HG03565 (cell line): ENCODE data around the gene GFM2.
"Not testable (repeated sequence)": the region's sequence is repeated elsewhere in the genome, so short reads cannot be mapped to it uniquely, and the experiment has no call there.

Experiments used
- ATAC-seq: cut with Tn5 transposase; IDR thresholded peaks from one replicate; pipeline ENCODE4 v1.9.1; 2021; ENCODE audit warnings: mild to moderate bottlenecking, moderate library complexity; ENCODE audit not compliant: unreplicated experiment

Gene GFM2

DNA sequence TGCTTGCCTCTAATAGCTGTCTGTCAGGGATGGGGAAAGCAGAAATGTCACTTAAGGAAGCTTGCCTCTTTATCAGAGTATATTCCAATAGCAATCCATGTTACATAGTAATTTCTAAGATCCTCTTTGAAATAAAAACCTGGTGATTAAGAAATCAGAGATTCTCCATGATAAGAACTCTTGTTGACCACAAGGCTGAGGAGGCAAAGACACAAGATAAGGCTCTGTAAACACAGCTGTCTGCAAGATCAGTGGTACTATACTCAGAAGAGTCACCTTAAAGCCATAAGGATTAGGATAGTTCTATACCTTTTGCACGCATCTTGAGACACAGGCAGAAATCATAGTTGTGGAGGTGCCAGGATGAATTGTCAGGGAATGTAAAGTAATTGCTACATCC lies 41.6 kb downstream of the GFM2 start:
- no peak for ATAC-seq

GRCh38 chr5:74722271-74722670 lies 44.6 kb downstream of the GFM2 start:
- ATAC-seq, result no peak

DNA sequence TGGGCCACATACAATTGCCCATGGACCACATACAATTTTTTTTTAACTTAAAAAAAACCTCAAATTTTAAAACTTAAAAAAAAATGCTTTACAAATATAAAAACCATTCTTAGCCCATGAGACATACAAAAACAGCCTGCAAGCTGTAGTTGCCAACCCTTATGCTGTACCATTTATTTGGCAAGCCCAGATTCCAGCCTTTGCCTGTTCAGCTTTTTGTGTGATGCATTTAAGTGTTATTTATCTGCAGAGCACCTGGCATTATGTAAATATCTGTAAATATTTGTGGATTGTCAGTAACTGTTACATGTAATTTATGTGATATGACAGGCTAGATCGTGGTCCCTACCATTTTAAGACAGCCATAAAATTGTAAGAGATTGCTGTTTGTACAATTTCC lies 49.3 kb downstream of the GFM2 start:
- no peak for ATAC-seq

DNA sequence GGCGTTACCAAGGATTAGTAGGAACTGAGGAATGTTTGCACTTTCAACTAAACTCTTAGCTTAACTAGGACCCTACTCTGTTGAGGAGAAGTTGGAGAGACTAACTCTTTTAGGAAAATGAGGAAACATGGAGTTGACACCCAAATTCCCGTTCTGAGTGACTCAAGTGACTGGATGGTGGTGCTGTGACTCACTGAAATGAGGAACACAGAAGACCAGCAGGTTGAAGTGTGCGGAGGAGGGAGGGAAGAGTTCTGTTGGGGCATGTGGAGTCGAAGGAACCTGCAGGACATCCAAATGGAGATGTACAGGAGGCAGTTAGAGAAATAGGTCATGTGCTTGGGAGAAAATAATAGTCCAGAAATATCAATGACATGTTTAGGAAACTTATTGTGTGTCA lies 73.7 kb downstream of the GFM2 start:
- no peak for ATAC-seq

DNA sequence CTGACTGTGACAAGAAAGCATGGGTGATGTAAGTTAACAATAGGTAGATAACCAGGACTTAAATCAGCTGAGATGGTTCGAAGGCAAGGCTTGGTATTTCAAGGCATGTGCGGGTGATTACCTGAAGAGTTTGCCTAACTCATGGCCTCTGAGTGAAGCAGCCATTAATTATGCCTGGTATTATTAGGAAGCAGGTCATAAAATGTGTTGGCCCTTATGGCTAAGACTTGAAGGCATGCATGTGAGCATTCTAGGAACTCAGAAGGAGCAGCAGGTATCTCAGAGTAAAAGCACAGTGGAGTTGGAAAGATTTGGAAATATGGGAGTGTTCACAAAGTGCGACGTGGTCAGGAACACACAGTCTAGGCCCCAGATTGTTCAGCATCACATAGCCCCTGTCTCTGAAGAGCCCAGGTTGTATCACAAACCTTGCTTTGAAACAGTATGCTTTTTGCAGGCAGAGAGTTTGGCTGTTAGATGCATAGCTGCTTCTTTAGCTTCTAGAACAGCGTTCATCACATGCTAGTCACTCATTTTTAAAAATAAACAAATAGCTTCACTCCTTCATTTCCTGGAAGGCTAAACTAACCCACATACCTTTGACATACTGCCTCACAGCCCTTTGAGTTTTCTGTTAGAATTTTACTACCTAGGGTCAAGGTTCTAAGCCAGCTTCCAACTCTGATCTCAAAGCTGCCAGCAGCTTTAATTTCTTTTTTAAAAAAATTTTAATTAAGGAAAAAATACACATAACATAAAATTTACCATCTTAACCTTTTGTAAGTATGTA lies 79.8 kb downstream of the GFM2 start:
- ATAC-seq, result no peak

- peak; percentile 50 for ATAC-seq
Measured at GRCh38 chr5:74685979-74686631, 80.8 kb downstream of the GFM2 start.

DNA sequence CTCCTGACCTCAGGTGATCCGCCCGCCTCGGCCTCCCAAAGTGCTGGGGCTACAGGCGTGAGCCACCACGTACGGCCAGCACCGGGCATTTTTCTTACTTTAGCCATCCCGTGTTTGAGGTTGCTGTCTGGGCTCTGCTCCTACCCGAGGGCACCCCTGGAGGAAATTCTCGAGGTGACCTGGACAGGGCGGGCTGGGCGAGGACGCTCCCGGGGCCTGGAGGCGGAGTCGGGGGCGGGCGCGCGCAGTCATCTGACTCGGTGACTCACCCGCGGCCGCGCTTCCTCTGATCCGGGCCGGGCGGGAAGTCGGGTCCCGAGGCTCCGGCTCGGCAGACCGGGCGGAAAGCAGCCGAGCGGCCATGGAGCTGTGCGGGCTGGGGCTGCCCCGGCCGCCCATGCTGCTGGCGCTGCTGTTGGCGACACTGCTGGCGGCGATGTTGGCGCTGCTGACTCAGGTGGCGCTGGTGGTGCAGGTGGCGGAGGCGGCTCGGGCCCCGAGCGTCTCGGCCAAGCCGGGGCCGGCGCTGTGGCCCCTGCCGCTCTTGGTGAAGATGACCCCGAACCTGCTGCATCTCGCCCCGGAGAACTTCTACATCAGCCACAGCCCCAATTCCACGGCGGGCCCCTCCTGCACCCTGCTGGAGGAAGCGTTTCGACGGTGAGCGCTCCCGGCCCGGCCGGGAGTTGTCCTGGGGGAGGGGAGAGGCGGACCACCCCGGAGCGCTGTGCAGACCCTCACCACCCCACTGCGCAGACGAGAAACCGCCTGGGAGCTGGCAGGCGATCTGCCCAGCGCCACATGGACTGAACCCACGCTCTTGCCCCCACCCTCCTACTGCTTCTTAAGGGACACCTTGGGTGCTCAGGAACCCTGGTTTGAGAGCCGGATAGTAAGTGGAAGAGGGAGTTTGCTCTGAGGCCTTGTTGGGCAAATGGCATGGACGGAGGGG lies 81.7 kb downstream of the GFM2 start, which contains the start of gene HEXB:
Gene HEXB, plus strand, starts transcription at position 334 of the 952 bp plus-strand sequence. Its CDS starts 28 bp downstream, at position 362.
- ATAC-seq, result peak; percentile 61

DNA sequence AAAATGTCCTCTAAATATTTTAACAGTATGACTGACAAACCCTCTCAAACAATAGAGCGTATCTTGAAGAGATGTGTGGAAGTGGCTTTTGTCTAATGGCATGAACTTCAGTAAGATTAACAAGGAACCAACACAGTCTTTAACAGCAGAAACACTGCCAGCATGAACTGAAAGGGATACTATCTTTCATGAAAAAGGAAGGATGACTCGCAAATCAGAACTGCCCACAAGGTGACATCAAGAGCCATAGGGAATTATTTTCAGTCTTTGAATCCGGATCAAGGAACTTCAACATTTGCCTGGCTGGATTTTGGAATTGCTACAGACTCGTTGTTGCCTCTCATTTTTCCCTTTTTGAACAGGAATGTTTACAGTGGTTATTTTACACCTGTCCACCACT lies 87.0 kb downstream of the GFM2 start:
- no peak for ATAC-seq

- ATAC-seq, result not testable (repeated sequence)
Measured at GRCh38 chr5:74679300-74679699, 87.6 kb downstream of the GFM2 start.

GRCh38 chr5:74678123-74678522 lies 88.8 kb downstream of the GFM2 start:
- not testable (repeated sequence) for ATAC-seq

- ATAC-seq, result not testable (repeated sequence)
Measured at GRCh38 chr5:74676466-74676865, 90.5 kb downstream of the GFM2 start.

DNA sequence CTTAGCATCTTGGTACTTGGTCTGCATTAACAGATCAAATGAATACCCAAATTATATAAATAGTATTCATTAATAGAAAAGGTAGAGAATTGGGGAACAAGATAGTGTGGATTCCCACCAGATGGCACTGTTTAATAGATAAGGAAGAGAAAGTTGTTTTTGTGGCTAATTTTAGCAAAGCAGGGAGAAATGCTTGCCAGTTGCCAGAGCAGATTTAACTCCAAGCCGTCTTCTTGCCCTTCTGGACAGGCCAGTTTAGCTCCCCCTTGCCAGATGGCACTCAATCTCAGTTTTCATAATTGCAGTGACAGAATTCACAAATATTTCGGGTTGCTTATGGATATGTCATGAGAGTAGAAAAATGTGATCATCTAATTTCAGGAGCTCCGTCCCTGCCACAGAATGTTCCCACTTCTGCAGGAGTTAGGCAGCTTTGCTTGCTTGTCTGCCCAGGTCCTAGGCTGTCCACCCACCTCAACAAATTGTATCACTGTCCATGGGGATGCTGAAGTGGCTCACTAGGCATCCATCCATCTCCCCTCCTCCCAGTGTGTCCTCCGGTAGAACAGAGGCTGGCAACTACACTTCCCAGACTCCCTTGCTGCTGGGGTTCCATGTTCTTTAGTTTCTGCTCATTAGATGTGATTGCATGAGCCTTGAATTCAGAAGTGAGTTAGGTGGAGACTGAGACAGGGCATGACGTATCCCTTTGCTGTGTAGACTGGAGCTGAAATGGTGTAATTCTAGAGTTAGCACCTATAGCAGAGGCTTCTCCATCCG lies 93.7 kb downstream of the GFM2 start:
- no peak for ATAC-seq

- ATAC-seq, result no peak
Measured at GRCh38 chr5:74672215-74672877, 94.6 kb downstream of the GFM2 start.
